ENCODE measurements around the gene AKAP8. TPM values are rescaled to one million over a fixed set of nuclear protein-coding genes. Genes with fewer than 3 reads are reported as not detected.
"Not testable (repeated sequence)": the region's sequence is repeated elsewhere in the genome, so short reads cannot be mapped to it uniquely, and the experiment has no call there.

Gene AKAP8
- total RNA-seq, 1 experiment from 2014 or later, result 19.6 TPM

GRCh38 chr19:15353908-15354307 is 25.7 kb downstream of the AKAP8 start:
- in situ Hi-C loops (cut with HindIII; ENCODE audit: low sequenced_read_pairs), result no loop called here
- no peak for DNase-seq (ENCODE audit: low spot score)

- DNase-seq (ENCODE audit: low spot score); in situ Hi-C loops (cut with HindIII; ENCODE audit: low sequenced_read_pairs): not testable (repeated sequence)
Observed at GRCh38 chr19:15352535-15352934, 27.1 kb downstream of the AKAP8 start.

DNA sequence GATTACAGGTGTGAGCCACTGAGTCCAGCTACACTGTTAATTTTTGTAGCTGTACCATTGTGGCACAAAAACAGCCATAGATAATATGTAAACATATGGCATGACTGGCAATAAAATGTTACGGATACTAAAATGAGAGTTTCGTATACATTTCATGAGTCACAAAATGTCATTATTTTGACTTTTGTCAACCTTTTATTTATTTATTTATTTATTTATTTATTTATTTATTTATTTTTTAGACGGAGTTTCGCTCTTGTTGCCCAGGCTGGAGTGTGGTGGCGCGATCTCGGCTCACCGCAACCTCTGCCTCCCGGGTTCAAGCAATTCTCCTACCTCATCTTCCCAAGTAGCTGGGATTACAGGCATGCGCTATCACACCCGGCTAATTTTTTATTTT is 38.3 kb downstream of the AKAP8 start:
- in situ Hi-C loops (cut with HindIII; ENCODE audit: low sequenced_read_pairs); DNase-seq (ENCODE audit: low spot score): not testable (repeated sequence)

DNA sequence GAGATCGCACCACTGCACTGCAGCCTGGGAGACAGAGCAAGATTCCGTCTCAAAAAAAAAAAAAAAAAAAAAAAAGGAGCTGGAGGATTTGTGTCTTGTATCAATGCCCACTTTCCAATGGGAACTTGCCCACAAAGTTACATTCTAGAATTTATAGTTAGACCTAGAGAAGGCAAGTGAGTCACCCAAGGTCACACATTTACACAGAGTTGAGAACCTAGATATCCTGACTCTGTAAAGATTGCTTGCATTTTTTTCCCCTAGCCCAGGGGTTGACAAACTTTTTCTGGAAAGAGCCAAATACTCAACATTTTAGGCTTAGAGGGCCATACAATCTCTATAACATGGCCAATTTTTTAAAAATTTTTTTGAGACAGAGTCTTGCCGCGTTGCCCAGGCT is 39.5 kb downstream of the AKAP8 start:
- in situ Hi-C loops (cut with HindIII; ENCODE audit: low sequenced_read_pairs), result no loop called here
- DNase-seq (ENCODE audit: low spot score), result no peak

GRCh38 chr19:15337202-15337601 is 42.4 kb downstream of the AKAP8 start:
- DNase-seq (ENCODE audit: low spot score), result no peak
- in situ Hi-C loops (cut with HindIII; ENCODE audit: low sequenced_read_pairs), result no loop called here

GRCh38 chr19:15335992-15336391 is 43.6 kb downstream of the AKAP8 start:
- DNase-seq (ENCODE audit: low spot score); in situ Hi-C loops (cut with HindIII; ENCODE audit: low sequenced_read_pairs): not testable (repeated sequence)

DNA sequence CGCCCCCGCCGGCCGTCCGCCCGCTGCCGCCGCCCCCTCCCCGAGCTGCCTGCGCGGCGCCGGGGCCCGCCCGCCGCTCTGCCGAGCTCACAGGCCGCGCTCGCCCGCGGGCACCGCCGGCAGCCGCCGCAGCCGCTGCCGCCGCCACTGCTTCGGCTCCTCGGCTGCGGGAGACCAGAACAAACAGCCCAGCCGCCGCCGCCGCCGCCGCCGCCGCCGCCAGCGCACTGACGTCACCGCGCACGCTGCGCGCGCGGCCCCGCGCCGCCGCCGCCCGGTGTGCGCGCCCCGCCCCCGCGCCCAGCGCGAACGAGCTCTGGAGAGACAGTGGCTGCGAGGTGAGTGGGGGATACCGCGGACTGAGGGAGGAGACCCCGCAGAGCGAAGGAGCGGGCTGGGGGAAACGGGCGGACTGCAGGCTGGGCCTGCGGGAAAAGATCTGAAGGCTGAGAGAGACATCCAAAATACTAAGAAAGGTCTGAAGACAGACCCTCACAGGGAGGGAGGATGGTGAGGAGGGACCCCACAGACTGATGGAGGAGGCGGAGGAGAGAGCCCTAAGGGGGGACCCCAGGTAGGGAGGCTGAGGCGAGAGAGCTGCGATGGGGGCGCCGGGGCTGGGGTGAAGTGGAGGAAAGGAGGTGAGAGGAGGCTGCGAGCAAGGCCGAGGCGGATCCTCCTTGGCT is 47.1 kb downstream of the AKAP8 start, which contains the start of gene BRD4:
TSS of gene BRD4 (minus strand) at position 229 of the 686 bp plus-strand sequence. CDS start 59,440 bp downstream, outside the sequence.
- in situ Hi-C loops (cut with HindIII; ENCODE audit: low sequenced_read_pairs), result no loop called here
- DNase-seq (ENCODE audit: low spot score), result peak; percentile 49

DNA sequence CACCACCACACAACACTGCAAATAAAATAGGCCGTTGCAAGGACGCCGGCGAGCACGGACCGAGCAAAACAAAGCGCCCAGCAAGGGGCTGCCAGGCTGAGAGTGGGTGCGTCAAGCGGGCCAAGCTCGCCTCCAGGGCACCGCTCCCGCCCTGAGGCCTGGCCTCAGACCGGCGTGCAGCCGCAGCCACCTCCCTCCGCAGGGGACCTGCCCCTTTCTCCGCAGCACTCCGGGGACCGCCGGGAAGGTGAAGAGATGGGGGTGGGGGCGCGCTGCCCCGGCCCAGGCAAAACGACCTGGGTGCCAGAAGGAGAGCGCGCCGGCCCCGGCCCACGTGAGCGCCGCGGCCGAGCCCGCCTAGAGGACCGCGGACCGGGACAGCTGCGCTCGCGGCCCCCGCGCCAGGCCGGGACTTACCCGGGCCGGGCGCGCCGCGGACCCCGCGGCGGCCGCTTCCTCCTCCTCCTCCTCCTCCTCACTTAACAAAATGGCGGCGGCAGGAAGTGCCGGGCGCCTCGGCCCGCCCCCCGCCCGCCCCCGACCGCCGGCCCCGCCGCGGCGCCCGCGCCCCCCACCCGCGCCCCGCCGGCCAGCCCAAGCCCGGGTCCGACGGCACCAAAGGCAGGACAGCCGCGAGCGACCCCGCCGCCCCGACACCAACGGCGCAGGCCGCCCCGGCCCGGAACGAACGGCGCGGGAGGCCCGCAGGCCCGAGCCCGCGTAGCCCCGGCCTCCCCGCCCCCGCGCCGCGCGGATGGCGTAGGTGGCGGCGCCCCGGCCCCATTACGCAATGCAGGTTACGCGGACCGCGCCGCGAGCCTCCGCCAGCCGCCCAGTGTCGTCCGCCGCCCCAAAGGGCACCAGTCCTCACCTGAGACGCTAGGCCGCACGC is 47.9 kb downstream of the AKAP8 start:
- in situ Hi-C loops (cut with HindIII; ENCODE audit: low sequenced_read_pairs), result no loop called here
- no peak for DNase-seq (ENCODE audit: low spot score)

DNA sequence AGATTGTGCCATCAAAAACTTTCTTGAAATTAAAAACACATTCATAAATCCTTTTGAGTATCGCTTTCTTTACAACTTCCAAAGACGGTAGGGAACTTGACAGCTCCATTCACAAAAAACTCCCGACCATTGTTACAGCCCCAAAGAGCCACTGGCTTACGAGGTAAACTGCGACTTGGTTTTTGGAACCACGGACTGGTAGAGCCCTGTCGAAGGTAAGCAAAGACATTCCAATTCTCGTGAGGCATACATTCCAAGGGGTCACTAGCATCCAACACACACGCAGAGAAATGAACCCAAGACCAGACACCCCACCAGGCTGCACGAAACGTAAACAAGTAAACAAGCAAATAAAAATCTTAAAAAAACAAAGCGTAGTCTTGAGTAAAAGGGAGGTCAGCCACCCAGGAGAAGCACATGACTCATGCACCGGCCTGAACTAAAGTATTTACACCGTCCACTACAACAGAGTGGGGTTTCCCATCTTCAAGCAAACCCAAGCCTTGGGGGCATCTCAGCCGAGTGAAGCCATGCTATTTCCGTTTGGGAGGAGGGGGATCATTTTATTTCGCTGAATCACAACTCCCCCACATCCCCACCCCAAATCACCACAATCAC is 48.7 kb downstream of the AKAP8 start:
- in situ Hi-C loops (cut with HindIII; ENCODE audit: low sequenced_read_pairs), result no loop called here

DNA sequence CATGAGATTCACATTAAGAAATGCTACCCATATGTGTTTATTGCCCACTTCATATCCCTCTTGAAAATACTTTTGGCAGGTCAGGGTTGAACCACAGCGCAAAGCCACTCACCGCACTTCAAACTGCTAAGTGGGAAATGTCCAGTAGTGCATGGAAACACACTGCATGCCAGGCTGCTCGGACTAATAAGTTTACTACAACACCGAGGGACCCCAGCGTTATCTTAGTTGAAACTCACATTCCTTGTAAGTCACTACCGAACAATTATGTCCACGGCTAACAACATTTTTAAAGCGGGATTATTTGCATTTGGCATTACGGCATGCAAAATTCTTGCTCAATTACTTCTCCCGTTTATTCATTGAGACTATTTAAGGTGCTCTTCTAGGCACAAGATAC is 51.3 kb downstream of the AKAP8 start:
- in situ Hi-C loops (cut with HindIII; ENCODE audit: low sequenced_read_pairs), result loop anchor here (5.0 kb wide), 1 partner anchor 46 kb away; no protein-coding TSS in a partner anchor
- DNase-seq (ENCODE audit: low spot score), result no peak

More for the DNA sequence above, 48.7 kb downstream of the AKAP8 start:
- no peak for DNase-seq (ENCODE audit: low spot score)

DNA sequence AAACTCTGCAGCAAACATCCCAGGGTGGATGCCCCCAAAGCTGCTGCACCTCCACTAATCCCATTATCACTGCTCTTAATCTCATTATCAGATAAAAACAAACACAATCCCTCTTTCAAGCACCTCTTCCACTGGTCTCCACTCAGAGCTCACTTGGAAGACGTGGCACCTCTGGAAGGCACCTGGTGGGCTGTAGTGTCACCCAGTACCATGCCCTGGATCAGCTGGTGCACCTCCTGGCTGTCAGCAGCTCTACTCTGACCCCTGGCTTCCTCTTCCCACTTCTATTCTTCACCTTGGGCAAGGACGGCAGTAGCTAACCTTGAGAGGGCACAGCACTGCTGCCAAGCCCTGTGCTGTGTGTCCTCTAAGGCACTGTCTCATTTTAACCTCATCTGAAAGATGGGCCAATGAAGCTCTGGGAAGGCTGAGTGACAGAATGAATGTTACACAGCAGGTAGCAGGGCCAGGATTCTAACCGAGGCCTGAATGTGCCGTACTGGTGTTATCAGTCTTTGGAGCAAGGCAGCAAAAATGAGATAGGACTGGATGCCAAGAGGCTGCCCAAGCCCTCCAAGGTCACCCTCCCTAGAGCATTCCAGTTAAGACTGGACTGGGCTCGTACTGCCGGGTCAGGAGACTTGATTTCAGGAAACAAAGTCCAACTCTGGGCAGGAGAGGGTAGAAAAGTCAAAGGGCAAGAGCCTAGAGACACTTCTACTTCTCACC is 54.6 kb downstream of the AKAP8 start:
- in situ Hi-C loops (cut with HindIII; ENCODE audit: low sequenced_read_pairs), result loop anchor here (5.0 kb wide), 1 partner anchor 43 kb away; no protein-coding TSS in a partner anchor
- no peak for DNase-seq (ENCODE audit: low spot score)

- no peak for DNase-seq (ENCODE audit: low spot score)
- in situ Hi-C loops (cut with HindIII; ENCODE audit: low sequenced_read_pairs), result no loop called here
Observed at GRCh38 chr19:15323496-15324235, 55.9 kb downstream of the AKAP8 start.

GRCh38 chr19:15321739-15322138 is 57.8 kb downstream of the AKAP8 start:
- DNase-seq (ENCODE audit: low spot score), result no peak
- in situ Hi-C loops (cut with HindIII; ENCODE audit: low sequenced_read_pairs), result no loop called here

DNA sequence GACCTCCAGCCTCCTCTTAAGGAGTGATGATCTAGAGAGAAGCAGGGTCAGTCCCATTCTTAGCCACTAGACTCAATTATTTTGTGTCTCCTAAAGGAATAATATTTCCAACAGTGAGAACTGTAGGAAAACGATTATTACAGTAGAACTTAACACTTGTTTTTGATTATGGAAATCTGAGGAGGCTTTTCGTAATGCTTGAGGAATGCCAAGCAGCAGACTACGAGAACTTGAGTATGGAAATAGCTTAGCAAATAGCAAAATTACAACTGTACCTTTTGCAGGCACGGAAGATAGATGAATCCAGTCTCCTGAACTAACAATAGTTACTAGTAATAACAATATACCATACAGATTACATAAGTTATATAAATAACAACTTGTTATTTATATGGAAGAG is 59.5 kb downstream of the AKAP8 start:
- no peak for DNase-seq (ENCODE audit: low spot score)
- in situ Hi-C loops (cut with HindIII; ENCODE audit: low sequenced_read_pairs), result no loop called here

GRCh38 chr19:15318241-15318691 is 61.3 kb downstream of the AKAP8 start:
- in situ Hi-C loops (cut with HindIII; ENCODE audit: low sequenced_read_pairs), result no loop called here

DNA sequence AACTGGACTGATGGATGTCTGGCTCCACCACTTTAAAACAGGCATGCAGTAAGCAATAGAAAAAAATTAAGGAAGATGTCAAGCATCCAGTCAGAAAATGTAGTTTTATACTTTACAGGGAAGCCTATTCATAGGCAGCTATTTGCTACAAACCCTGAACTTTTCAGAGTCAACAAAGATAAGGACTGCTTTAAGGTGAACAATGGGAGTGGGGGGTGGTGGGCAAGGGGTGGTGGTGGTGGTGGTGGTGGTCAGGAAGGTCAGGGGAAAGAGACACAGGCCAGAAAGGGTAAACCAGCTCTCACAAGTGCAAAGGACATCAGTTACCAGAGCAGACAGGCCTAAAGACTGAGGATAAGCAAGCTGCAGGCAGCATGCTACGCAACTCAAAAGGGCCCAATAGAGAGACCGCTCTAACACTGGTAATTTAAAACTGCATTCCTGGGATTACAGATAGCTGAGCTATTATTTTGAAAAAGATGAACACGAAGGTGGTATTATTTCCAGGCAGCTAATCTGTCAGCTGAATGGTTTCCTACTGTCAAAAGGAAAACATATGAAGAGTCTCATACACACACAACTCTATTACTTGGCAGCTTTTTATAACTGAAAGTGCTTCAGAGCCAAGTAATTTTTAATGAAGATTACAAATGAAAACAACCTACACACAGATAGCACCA is 62.1 kb downstream of the AKAP8 start:
- DNase-seq (ENCODE audit: low spot score), result no peak
- in situ Hi-C loops (cut with HindIII; ENCODE audit: low sequenced_read_pairs), result no loop called here

More at GRCh38 chr19:15318241-15318691, 61.3 kb downstream of the AKAP8 start:
- DNase-seq (ENCODE audit: low spot score), result no peak

- in situ Hi-C loops (cut with HindIII; ENCODE audit: low sequenced_read_pairs), result no loop called here
Observed at GRCh38 chr19:15316498-15316897, 63.1 kb downstream of the AKAP8 start.

GRCh38 chr19:15315101-15315500 is 64.5 kb downstream of the AKAP8 start:
- DNase-seq (ENCODE audit: low spot score), result no peak
- in situ Hi-C loops (cut with HindIII; ENCODE audit: low sequenced_read_pairs), result no loop called here

More at GRCh38 chr19:15316498-15316897, 63.1 kb downstream of the AKAP8 start:
- no peak for DNase-seq (ENCODE audit: low spot score)

Measured in G401 (cell line).